ENCODE data around the gene ADAT1. TPM values are rescaled to one million over a fixed set of nuclear protein-coding genes. Genes with fewer than 3 reads are reported as not detected.
A peak's percentile ranks its signal among the peaks of the same experiment; 100 is the strongest.

Gene ADAT1
- total and polyA plus RNA-seq, 2 of the 13 experiments (the other 11 are each of a cell fraction or from before 2014, with no cell fraction given), result 18.4 to 40.8 TPM

GRCh38 chr16:75593825-75594820 is 29.0 kb downstream of the ADAT1 start (continued):
- peak; percentile 57; the same call in 1 of the 2 replicates for TF ChIP-seq TBX2 (CRISPR knock-in tag; IDR thresholded peaks at IDR 0.05; ENCODE audit: borderline replicate concordance)
- 0 out of 2 replicates have a peak, but pooled peaks have one; percentile 54 for TF ChIP-seq ZNF839 (CRISPR knock-in tag; IDR thresholded peaks at IDR 0.05; ENCODE audit: borderline replicate concordance)
- TF ChIP-seq RFX3 (CRISPR knock-in tag; IDR thresholded peaks at IDR 0.05), result no peak
- no peak for TF ChIP-seq ZBTB8A (CRISPR knock-in tag; IDR thresholded peaks at IDR 0.05; ENCODE audit: borderline replicate concordance, low read depth)
- TF ChIP-seq RNF2 (conservative IDR thresholded peaks at IDR 0.05; ENCODE audit: low read depth), result no peak
- TF ChIP-seq ZNF564 (CRISPR knock-in tag; IDR thresholded peaks at IDR 0.05), result no peak
- TF ChIP-seq HNF4G (IDR thresholded peaks at IDR 0.05; ENCODE audit: borderline replicate concordance, low read depth, low read length), result no peak
- no peak for TF ChIP-seq HNF4G (CRISPR knock-in tag; IDR thresholded peaks at IDR 0.05; ENCODE audit: borderline replicate concordance, low read depth)
- TF ChIP-seq DMAP1 (CRISPR knock-in tag; IDR thresholded peaks at IDR 0.05), result no peak
- TF ChIP-seq SP5 (CRISPR knock-in tag; IDR thresholded peaks at IDR 0.05; ENCODE audit: borderline replicate concordance, low read depth), result peak; percentile 39; the same call in 1 of the 2 replicates
- TF ChIP-seq, protein P1, sequence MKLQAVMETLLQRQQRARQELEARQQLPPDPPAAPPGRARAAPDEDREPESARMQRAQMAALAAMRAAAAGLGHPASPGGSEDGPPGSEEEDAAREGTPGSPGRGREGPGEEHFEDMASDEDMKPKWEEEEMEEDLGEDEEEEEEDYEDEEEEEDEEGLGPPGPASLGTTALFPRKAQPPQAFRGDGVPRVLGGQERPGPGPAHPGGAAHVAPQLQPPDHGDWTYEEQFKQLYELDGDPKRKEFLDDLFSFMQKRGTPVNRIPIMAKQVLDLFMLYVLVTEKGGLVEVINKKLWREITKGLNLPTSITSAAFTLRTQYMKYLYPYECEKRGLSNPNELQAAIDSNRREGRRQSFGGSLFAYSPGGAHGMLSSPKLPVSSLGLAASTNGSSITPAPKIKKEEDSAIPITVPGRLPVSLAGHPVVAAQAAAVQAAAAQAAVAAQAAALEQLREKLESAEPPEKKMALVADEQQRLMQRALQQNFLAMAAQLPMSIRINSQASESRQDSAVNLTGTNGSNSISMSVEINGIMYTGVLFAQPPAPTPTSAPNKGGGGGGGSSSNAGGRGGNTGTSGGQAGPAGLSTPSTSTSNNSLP (IDR thresholded peaks at IDR 0.05; ENCODE audit: low read depth, low read length), result 0 out of 2 replicates have a peak, but pooled peaks have one; percentile 8
- peak; percentile 80 for TF ChIP-seq ASH2L (IDR thresholded peaks at IDR 0.05; ENCODE audit: insufficient read length, low read depth, low read length)
- TF ChIP-seq, protein P2, sequence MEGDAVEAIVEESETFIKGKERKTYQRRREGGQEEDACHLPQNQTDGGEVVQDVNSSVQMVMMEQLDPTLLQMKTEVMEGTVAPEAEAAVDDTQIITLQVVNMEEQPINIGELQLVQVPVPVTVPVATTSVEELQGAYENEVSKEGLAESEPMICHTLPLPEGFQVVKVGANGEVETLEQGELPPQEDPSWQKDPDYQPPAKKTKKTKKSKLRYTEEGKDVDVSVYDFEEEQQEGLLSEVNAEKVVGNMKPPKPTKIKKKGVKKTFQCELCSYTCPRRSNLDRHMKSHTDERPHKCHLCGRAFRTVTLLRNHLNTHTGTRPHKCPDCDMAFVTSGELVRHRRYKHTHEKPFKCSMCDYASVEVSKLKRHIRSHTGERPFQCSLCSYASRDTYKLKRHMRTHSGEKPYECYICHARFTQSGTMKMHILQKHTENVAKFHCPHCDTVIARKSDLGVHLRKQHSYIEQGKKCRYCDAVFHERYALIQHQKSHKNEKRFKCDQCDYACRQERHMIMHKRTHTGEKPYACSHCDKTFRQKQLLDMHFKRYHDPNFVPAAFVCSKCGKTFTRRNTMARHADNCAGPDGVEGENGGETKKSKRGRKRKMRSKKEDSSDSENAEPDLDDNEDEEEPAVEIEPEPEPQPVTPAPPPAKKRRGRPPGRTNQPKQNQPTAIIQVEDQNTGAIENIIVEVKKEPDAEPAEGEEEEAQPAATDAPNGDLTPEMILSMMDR (CRISPR knock-in tag; IDR thresholded peaks at IDR 0.05), result 0 out of 2 replicates have a peak, but pooled peaks have one; percentile 3
- TF ChIP-seq, protein P3, sequence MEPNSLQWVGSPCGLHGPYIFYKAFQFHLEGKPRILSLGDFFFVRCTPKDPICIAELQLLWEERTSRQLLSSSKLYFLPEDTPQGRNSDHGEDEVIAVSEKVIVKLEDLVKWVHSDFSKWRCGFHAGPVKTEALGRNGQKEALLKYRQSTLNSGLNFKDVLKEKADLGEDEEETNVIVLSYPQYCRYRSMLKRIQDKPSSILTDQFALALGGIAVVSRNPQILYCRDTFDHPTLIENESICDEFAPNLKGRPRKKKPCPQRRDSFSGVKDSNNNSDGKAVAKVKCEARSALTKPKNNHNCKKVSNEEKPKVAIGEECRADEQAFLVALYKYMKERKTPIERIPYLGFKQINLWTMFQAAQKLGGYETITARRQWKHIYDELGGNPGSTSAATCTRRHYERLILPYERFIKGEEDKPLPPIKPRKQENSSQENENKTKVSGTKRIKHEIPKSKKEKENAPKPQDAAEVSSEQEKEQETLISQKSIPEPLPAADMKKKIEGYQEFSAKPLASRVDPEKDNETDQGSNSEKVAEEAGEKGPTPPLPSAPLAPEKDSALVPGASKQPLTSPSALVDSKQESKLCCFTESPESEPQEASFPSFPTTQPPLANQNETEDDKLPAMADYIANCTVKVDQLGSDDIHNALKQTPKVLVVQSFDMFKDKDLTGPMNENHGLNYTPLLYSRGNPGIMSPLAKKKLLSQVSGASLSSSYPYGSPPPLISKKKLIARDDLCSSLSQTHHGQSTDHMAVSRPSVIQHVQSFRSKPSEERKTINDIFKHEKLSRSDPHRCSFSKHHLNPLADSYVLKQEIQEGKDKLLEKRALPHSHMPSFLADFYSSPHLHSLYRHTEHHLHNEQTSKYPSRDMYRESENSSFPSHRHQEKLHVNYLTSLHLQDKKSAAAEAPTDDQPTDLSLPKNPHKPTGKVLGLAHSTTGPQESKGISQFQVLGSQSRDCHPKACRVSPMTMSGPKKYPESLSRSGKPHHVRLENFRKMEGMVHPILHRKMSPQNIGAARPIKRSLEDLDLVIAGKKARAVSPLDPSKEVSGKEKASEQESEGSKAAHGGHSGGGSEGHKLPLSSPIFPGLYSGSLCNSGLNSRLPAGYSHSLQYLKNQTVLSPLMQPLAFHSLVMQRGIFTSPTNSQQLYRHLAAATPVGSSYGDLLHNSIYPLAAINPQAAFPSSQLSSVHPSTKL (CRISPR knock-in tag; IDR thresholded peaks at IDR 0.05), result peak; percentile 40; the same call in 1 of the 2 replicates
- TF ChIP-seq SKI (IDR thresholded peaks at IDR 0.05; ENCODE audit: partially characterized antibody), result peak; percentile 48
- no peak for TF ChIP-seq ZNF605 (CRISPR knock-in tag; IDR thresholded peaks at IDR 0.05)
- TF ChIP-seq, protein P4, sequence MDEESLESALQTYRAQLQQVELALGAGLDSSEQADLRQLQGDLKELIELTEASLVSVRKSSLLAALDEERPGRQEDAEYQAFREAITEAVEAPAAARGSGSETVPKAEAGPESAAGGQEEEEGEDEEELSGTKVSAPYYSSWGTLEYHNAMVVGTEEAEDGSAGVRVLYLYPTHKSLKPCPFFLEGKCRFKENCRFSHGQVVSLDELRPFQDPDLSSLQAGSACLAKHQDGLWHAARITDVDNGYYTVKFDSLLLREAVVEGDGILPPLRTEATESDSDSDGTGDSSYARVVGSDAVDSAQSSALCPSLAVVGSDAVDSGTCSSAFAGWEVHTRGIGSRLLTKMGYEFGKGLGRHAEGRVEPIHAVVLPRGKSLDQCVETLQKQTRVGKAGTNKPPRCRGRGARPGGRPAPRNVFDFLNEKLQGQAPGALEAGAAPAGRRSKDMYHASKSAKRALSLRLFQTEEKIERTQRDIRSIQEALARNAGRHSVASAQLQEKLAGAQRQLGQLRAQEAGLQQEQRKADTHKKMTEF (CRISPR knock-in tag; IDR thresholded peaks at IDR 0.05), result peak; percentile 45; the same call in 1 of the 2 replicates
- TF ChIP-seq SOX5 (CRISPR knock-in tag; IDR thresholded peaks at IDR 0.05; ENCODE audit: borderline replicate concordance), result no peak; the same call in 1 of the 2 replicates
- no peak for TF ChIP-seq MXD3 (CRISPR knock-in tag; IDR thresholded peaks at IDR 0.05)
